H9 (cell line): Measurements from ENCODE around the gene LRRN4CL. TPM values are rescaled to one million over a fixed set of nuclear protein-coding genes. Genes with fewer than 3 reads are reported as not detected.
"Not testable (repeated sequence)": the region's sequence is repeated elsewhere in the genome, so short reads cannot be mapped to it uniquely, and the experiment has no call there.

Experiments
- DNase-seq: peaks from one replicate; pipeline ENCODE4 v3.0.0-alpha.2; 2017
- H2AFZ ChIP-seq: one replicate; pipeline ENCODE4 v1.6.1; 2013; ENCODE audit warnings: mild to moderate bottlenecking, low read length, control low read depth, moderate library complexity
- H2AK5ac ChIP-seq: 2 replicates; pipeline ENCODE4 v1.6.1; 2013; ENCODE audit warnings: low read length, control low read depth, mixed read lengths; ENCODE audit not compliant: insufficient read length
- H2BK120ac ChIP-seq: one replicate; pipeline ENCODE4 v1.6.1; 2013; ENCODE audit warnings: low read depth, mild to moderate bottlenecking, low read length, control low read depth, inconsistent platforms; ENCODE audit not compliant: poor library complexity, severe bottlenecking
- H2BK12ac ChIP-seq: 2 replicates; pipeline ENCODE4 v1.6.1; 2013; ENCODE audit warnings: low read length, control low read depth, mixed read lengths, low read depth; ENCODE audit not compliant: insufficient read length
- H2BK15ac ChIP-seq: 2 replicates; pipeline ENCODE4 v1.6.1; 2013; ENCODE audit warnings: low read depth, low read length, control low read depth
- H2BK20ac ChIP-seq: one replicate; pipeline ENCODE4 v1.6.1; 2013; ENCODE audit warnings: low read depth, mild to moderate bottlenecking, low read length, control low read depth, inconsistent platforms; ENCODE audit not compliant: poor library complexity, severe bottlenecking
- H2BK5ac ChIP-seq: 2 replicates; pipeline ENCODE4 v1.6.1; 2013; ENCODE audit warnings: low read length, control low read depth, mixed read lengths; ENCODE audit not compliant: insufficient read length
- H3K14ac ChIP-seq: 2 replicates; pipeline ENCODE4 v1.6.1; 2013; ENCODE audit warnings: low read length, control low read depth; ENCODE audit not compliant: insufficient read depth
- H3K18ac ChIP-seq: 2 replicates; pipeline ENCODE4 v1.6.1; 2013; ENCODE audit warnings: low read depth, mild to moderate bottlenecking, mixed read lengths, low read length, control low read depth; ENCODE audit not compliant: insufficient read length
- H3K23ac ChIP-seq: 2 replicates; pipeline ENCODE4 v1.6.1; 2013; ENCODE audit warnings: low read length, control low read depth, mixed read lengths, low read depth; ENCODE audit not compliant: insufficient read length
- H3K23me2 ChIP-seq: 2 replicates; pipeline ENCODE4 v1.6.1; 2013; ENCODE audit warnings: low read depth, mild to moderate bottlenecking, mixed read lengths, low read length, control low read depth; ENCODE audit not compliant: insufficient read length, poor library complexity, severe bottlenecking
- H3K27ac ChIP-seq: 2 replicates; pipeline ENCODE4 v1.5.1; 2013; ENCODE audit warnings: low read length, control low read depth, mixed read lengths, low read depth; ENCODE audit not compliant: insufficient read length
- H3K27me3 ChIP-seq: 2 replicates; pipeline ENCODE4 v1.6.1; 2013; ENCODE audit warnings: low read length, control low read depth, inconsistent platforms; ENCODE audit not compliant: insufficient read depth
- H3K4ac ChIP-seq: 2 replicates; pipeline ENCODE4 v1.6.1; 2013; ENCODE audit warnings: low read depth, mild to moderate bottlenecking, control low read depth, inconsistent platforms, low read length, moderate library complexity
- H3K4me1 ChIP-seq: 2 replicates; pipeline ENCODE4 v1.6.1; 2013; ENCODE audit warnings: low read length, control low read depth, inconsistent platforms; ENCODE audit not compliant: insufficient read depth
- H3K4me2 ChIP-seq: 2 replicates; pipeline ENCODE4 v1.6.1; 2013; ENCODE audit warnings: low read length, control low read depth, mixed read lengths; ENCODE audit not compliant: insufficient read length, insufficient read depth
- H3K56ac ChIP-seq: 2 replicates; pipeline ENCODE4 v1.6.1; 2013; ENCODE audit warnings: low read depth, mild to moderate bottlenecking, mixed read lengths, low read length, control low read depth; ENCODE audit not compliant: insufficient read length
- H3K79me1 ChIP-seq: 2 replicates; pipeline ENCODE4 v1.6.1; 2013; ENCODE audit warnings: low read depth, mild to moderate bottlenecking, moderate library complexity, low read length, control low read depth, inconsistent platforms; ENCODE audit not compliant: insufficient read depth, poor library complexity, severe bottlenecking
- H3K79me2 ChIP-seq: 2 replicates; pipeline ENCODE4 v1.6.1; 2013; ENCODE audit warnings: low read length, control low read depth, inconsistent platforms; ENCODE audit not compliant: insufficient read depth
- H3K9ac ChIP-seq: 2 replicates; pipeline ENCODE4 v1.6.1; 2013; ENCODE audit warnings: low read length, control low read depth, mixed read lengths; ENCODE audit not compliant: insufficient read length; ENCODE audit errors: extremely low read depth
- H3K9me3 ChIP-seq: one replicate; pipeline ENCODE4 v1.6.1; 2013; ENCODE audit warnings: low read depth, low read length, inconsistent platforms; ENCODE audit not compliant: control insufficient read depth
- H3T11ph ChIP-seq: one replicate; pipeline ENCODE4 v1.6.1; 2013; ENCODE audit warnings: mild to moderate bottlenecking, low read length, control low read depth, inconsistent platforms
- H4K20me1 ChIP-seq: one replicate; pipeline ENCODE4 v1.6.1; 2013; ENCODE audit not compliant: control insufficient read depth, insufficient read length, insufficient read depth
- H4K5ac ChIP-seq: 2 replicates; pipeline ENCODE4 v1.6.1; 2013; ENCODE audit warnings: low read depth, mild to moderate bottlenecking, mixed read lengths, low read length, control low read depth; ENCODE audit not compliant: insufficient read length
- H4K8ac ChIP-seq: replicated peaks from 2 replicates; pipeline ENCODE4 v1.6.1; 2013; ENCODE audit warnings: low read length, control low read depth, mixed read lengths, low read depth; ENCODE audit not compliant: insufficient read length
- H4K91ac ChIP-seq: 2 replicates; pipeline ENCODE4 v1.6.1; 2013; ENCODE audit warnings: low read depth, mild to moderate bottlenecking, moderate library complexity, mixed read lengths, low read length, control low read depth; ENCODE audit not compliant: insufficient read length
- H3K27ac Mint-ChIP-seq, 3 experiments: 2 replicates in 2 of 3; 3 replicates in 1 of 3; pipeline ENCODE4 v1.8.0; 2020 to 2021; ENCODE audit warnings: mixed read lengths in 3 of 3, mild to moderate bottlenecking in 1 of 3, moderate library complexity in 1 of 3
- H3K27me3 Mint-ChIP-seq: 2 replicates; pipeline ENCODE4 v1.8.0; 2021; ENCODE audit warnings: low read depth, mild to moderate bottlenecking, moderate library complexity, mixed read lengths
- H3K36me3 Mint-ChIP-seq, 3 experiments: 2 replicates in 2 of 3; 3 replicates in 1 of 3; pipeline ENCODE4 v1.8.0; 2020 to 2021; ENCODE audit warnings: low read depth in 3 of 3, mixed read lengths in 3 of 3; ENCODE audit not compliant: insufficient read depth in 1 of 3
- H3K4me1 Mint-ChIP-seq, 2 experiments: 2 replicates each; pipeline ENCODE4 v1.8.0; 2020; ENCODE audit warnings: mixed read lengths in 2 of 2
- H3K4me3 Mint-ChIP-seq, 2 experiments: 2 replicates in 1 of 2; 3 replicates in 1 of 2; pipeline ENCODE4 v1.8.0; 2020 to 2021; ENCODE audit warnings: mild to moderate bottlenecking in 2 of 2, mixed read lengths in 2 of 2, moderate library complexity in 1 of 2
- H3K9me3 Mint-ChIP-seq, 2 experiments: 2 replicates in 1 of 2; 3 replicates in 1 of 2; pipeline ENCODE4 v1.8.0; 2020; ENCODE audit warnings: mild to moderate bottlenecking in 2 of 2, mixed read lengths in 2 of 2, moderate library complexity in 1 of 2
- CTCF ChIP-seq: fragments of 200-600 bp; sonication (generic); conservative IDR thresholded peaks from 3 replicates; pipeline ENCODE4 v1.8.0; 2021; ENCODE audit warnings: antibody characterized with exemption, mild to moderate bottlenecking
- WGBS: extraction: QIAGEN DNeasy Blood & Tissue Kit; methylation state at CpG from one replicate; pipeline ENCODE4 v1.1.7; 2013; ENCODE audit warnings: missing lambda C conversion rate, low lambda C conversion rate, mixed read lengths; ENCODE audit not compliant: insufficient read length; ENCODE audit errors: extremely low coverage; 5-methylcytosine and 5-hydroxymethylcytosine counted together
- total RNA-seq: library from RNA; stranded (reverse); gene quantifications from 2 replicates; pipeline ENCODE4 v1.2.1, GENCODE V29; 2021

Gene LRRN4CL
- total RNA-seq, 1 experiment from 2014 or later = 0.59 TPM

- H3K79me2 ChIP-seq = peaks cover 4% of the 10 kb centered on the region; the same call in 1 of the 2 replicates
- no peak overlapping the region for H3K14ac ChIP-seq
- no peaks in the 10 kb centered on the region for H3K27me3 ChIP-seq
- H2BK120ac ChIP-seq = no peak overlapping the region
- no peak overlapping the region for H2AFZ ChIP-seq
- H2BK12ac ChIP-seq = no peak overlapping the region
- no peaks in the 10 kb centered on the region for H3K4me1 ChIP-seq
- no peak for DNase-seq
- H2BK15ac ChIP-seq = no peak overlapping the region
- no peak overlapping the region for H4K91ac ChIP-seq
- H3K27me3 Mint-ChIP-seq = no peaks in the 10 kb centered on the region
- H2BK5ac ChIP-seq = no peak overlapping the region
- H3K36me3 Mint-ChIP-seq = peaks cover 8 to 24% (median 12%) of the 10 kb centered on the region in 3 experiments; a peak in 6 of 7 replicates
- H3K23me2 ChIP-seq = peaks cover 4% of the 10 kb centered on the region
- H3K4ac ChIP-seq = no peak overlapping the region
- peak overlapping the region; percentile 92 to 94 for H3K4me3 Mint-ChIP-seq
- H2BK20ac ChIP-seq = no peak overlapping the region
- H3K27ac ChIP-seq = no peak overlapping the region
- no peaks in the 10 kb centered on the region for H3K79me1 ChIP-seq
- no peak overlapping the region for H3K18ac ChIP-seq
- no peak overlapping the region for H4K5ac ChIP-seq
- H3T11ph ChIP-seq = no peak overlapping the region
- H3K4me1 Mint-ChIP-seq = peaks cover 4 to 9% of the 10 kb centered on the region in 2 experiments
- H3K56ac ChIP-seq = no peak overlapping the region
- H3K9me3 Mint-ChIP-seq = no peaks in the 10 kb centered on the region
- no CpG with 5 or more reads among the region's 16 CpGs for WGBS
- H3K23ac ChIP-seq = no peak overlapping the region
- H4K8ac ChIP-seq = no peak overlapping the region
- H4K20me1 ChIP-seq = no peaks in the 10 kb centered on the region
- H2AK5ac ChIP-seq = no peak overlapping the region
- peak overlapping the region; percentile 86 to 96 (median 86) for H3K27ac Mint-ChIP-seq
- peak overlapping the region; percentile 84 for H3K9ac ChIP-seq
- TF ChIP-seq CTCF = no peak
- H3K4me2 ChIP-seq = peak overlapping the region; percentile 90
- H3K9me3 ChIP-seq = no peaks in the 10 kb centered on the region
Observed at GRCh38 chr11:62652161-62653006, 36.9 kb downstream of the LRRN4CL start.

GRCh38 chr11:62650283-62650682 lies 39.0 kb downstream of the LRRN4CL start:
- H2AFZ ChIP-seq, H3K18ac ChIP-seq, H2BK20ac ChIP-seq, H3T11ph ChIP-seq, H4K20me1 ChIP-seq, H3K79me1 ChIP-seq, H2BK120ac ChIP-seq, H3K27me3 ChIP-seq, H3K14ac ChIP-seq, H3K9ac ChIP-seq, H4K5ac ChIP-seq, H3K56ac ChIP-seq, H4K8ac ChIP-seq, DNase-seq, H3K27me3 Mint-ChIP-seq, H2BK15ac ChIP-seq, H3K9me3 ChIP-seq, H3K4me3 Mint-ChIP-seq, H3K9me3 Mint-ChIP-seq, H2BK12ac ChIP-seq, H2AK5ac ChIP-seq, H3K27ac Mint-ChIP-seq, H3K27ac ChIP-seq, H3K23ac ChIP-seq, H3K4ac ChIP-seq, H3K79me2 ChIP-seq, H2BK5ac ChIP-seq, H3K4me1 ChIP-seq, H4K91ac ChIP-seq, H3K4me2 ChIP-seq, H3K23me2 ChIP-seq: not testable (repeated sequence)
- Mint-ChIP-seq H3K4me1 (peaks cover 9 to 13% of the 10 kb centered on the region in 2 experiments), H3K36me3 (peaks cover 8 to 27% (median 12%) of the 10 kb centered on the region in 3 experiments; a peak in 6 of 7 replicates)
- no CpG with 5 or more reads among the region's 12 CpGs for WGBS
